NCI-H526 treated with DMSO at 0.1 percent for 48 hours (cell line): ENCODE measurements around the gene GRIA1.
"Not testable (repeated sequence)": the region's sequence is repeated elsewhere in the genome, so short reads cannot be mapped to it uniquely, and the experiment has no call there.

Experiments used
- DNase-seq: peaks from one replicate; lab custom pipeline; 2025; lab: John Stamatoyannopoulos, UW

GRIA1 gene

DNA sequence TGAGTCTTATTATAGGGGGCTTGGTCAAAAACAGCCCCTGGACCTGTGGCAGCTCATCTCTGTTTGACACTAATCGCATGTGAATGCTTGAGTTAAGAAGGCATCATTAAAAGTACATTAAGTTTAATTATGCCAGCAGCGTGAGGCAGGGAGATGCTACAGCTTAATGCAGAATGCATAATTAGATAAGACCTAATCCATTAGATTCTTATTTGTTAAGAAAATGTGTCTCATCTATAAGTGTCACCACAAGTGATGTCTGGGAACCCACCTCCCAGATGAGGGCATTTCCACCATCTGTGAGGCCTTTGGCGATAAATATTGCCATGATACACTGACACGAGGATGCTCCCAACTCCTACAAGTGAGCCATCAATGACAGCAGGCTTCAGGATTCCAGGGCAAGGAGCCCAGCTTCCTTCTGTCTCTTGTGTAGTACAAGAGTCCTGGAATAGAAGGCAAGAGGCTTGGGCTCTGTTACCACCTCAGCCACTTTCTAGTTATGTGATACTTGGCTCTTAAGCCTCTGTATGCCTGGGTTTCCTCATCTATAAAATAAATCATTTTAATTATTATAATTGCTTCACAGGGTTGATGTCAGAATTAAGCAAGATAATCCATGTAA lies 345.5 kb downstream of the GRIA1 start:
- no peak for DNase-seq

DNA sequence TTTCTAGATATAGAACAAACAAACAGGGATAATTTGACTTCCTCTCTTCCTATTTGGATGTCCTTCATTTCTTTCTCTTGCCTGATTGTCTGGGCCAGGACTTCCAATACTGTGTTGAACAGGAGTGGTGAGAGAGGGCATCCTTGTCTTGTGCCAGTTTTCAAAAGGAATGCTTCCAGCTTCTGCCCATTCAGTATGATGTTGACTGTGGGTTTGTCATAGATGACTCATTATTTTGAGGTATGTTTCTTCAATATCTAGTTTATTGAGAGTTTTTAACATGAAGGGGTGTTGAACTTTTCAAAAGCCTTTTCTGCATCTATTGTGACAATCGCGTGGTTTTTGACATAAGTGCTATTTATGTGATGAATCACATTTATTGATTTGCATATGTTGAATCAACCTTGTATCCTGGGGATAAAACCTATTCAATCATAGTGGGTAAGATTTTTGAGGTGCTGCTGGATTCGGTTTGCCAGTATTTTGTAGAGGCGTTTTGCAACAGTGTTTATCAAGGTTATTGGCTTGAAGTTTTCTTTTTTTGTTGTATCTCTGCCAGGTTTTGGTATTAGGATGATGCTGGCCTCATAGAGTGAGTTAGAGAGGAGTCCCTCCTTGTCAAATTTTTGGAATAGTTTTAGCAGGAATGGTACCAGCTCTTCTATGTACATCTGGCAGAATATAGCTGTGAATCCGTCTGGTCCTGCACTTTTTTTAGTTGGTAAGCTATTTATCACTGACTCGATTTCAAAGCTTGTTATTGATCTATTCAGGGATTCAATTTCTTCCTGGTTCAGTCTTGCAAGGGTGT lies 359.0 kb downstream of the GRIA1 start:
- not testable (repeated sequence) for DNase-seq

DNA sequence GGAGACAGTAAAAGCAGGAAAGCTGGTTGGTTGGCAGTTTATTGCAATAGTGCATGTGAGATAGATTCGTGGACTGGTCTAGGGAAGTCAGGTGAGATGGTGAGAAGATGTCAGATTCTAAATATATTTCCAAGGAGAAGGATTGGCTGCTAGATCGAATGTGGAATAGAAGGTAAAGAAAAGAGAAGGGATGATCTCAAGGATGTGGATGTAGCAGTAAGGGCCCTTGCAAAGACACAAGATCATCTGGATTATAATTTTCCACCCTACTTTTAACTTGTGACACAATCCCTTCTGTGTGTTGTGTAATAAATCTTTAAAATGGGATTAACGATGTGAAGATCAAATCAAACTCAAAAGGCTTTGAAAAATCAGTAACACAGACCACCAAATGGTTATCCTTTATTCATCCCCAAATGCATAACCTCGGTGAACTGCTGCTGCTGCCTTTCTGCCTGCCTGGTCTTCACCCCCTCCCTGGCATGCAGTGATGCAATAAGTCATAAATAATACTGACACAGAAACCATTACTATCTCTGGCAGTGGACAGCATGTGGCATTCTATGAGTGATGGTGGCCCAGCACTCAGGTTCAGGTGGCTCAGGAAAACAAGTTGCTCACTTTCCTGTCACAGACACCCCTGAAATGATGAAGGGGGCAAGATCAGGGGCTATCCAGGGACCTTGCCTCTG lies 369.9 kb downstream of the GRIA1 start:
- no peak for DNase-seq

GRCh38 chr5:153862906-153863305 lies 372.4 kb downstream of the GRIA1 start:
- not testable (repeated sequence) for DNase-seq
